22Rv1 (cell line): ENCODE measurements around the gene DLG3.

Source experiments
- H3K27ac ChIP-seq: fragments of 450-650 bp; 2 replicates; pipeline ENCODE4 v1.5.1; 2017
- CTCF ChIP-seq: fragments of 450-650 bp; IDR thresholded peaks from 2 replicates; pipeline ENCODE4 v1.5.1; 2017; ENCODE audit warnings: mild to moderate bottlenecking
- ZFX ChIP-seq: fragments of 450-650 bp; IDR thresholded peaks from 2 replicates; pipeline ENCODE4 v1.6.1; 2017; ENCODE audit warnings: antibody characterized with exemption, borderline replicate concordance

Gene DLG3

GRCh38 chrX:70449457-70449966 is 4.9 kb downstream of the DLG3 start:
- H3K27ac ChIP-seq: no peak overlapping the region
- TF ChIP-seq CTCF (no peak), ZFX (no peak)

DNA sequence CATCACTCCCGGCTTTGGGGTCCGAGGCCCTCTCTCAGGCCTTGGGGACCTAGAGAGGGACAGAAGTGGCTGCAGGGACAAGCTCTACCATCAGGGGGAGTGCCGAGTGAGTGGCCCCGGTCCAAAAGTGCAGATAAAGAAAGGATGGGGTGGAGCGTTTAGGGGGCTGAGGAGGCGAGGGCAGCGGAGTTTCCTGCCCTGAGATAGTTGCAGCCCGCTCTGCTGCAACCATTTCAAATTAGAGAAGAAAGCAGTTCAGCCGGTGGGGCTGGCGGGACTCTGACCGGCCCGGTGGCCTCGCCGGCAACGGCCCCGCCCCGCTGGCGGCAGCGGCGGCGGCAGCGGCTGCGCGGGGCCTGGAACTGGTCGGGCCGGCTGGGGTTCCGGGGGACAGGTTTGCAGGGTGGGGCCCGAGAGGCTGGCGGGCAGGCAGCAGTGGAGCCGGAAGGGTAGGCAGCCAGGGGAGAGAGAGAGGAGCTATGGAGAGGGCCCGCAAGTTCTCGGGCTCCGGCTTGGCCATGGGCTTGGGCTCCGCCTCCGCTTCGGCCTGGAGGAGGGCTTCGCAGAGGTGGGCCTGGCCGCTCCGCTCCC is 7.6 kb downstream of the DLG3 start:
- peak; percentile 76 for TF ChIP-seq CTCF
- TF ChIP-seq ZFX: no peak
- peak overlapping the region; percentile 82 for H3K27ac ChIP-seq

DNA sequence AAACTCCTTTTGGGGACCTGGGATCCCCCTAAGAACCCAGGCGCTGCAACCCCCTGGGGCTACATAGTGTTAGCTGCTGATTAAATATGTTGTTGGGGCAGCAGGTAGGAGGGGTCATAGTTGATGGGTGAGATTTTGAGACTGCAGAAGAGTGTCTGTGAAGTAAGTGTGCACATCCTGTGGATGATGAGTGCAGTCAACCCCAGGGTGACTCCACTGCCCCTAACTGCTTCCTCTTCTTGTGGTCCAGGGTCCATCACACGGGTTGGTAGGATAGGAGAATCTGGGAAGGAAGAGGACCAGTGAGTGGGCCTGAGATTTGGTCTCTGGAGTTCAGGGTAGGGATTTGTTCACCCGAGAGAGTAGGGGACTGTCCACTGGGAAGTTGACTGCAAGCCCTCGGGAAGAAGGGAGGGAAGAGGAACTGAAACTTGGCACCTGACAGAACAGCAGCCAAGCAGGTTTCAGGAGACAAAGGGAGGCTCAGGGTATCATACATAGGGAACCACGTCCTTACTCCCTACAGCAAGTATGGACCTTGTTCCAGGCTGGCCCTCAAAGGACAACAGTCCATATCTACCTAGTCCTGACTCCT is 8.5 kb downstream of the DLG3 start:
- H3K27ac ChIP-seq: peak overlapping the region; percentile 82
- no peak for TF ChIP-seq CTCF
- no peak for TF ChIP-seq ZFX

- peak; percentile 78 for TF ChIP-seq CTCF
- no peak for TF ChIP-seq ZFX
- H3K27ac ChIP-seq: peak overlapping the region; percentile 82
Observed at GRCh38 chrX:70454441-70455365, 10.1 kb downstream of the DLG3 start.

- TF ChIP-seq ZFX: no peak
- TF ChIP-seq CTCF: no peak
- peak overlapping the region; percentile 82 for H3K27ac ChIP-seq
Observed at GRCh38 chrX:70455366-70456202, 10.9 kb downstream of the DLG3 start.

GRCh38 chrX:70456256-70456655 is 11.6 kb downstream of the DLG3 start:
- TF ChIP-seq ZFX (no peak), CTCF (no peak)
- H3K27ac ChIP-seq: peak overlapping the region; percentile 82
